SK-N-SH (cell line): ENCODE results near the gene CNKSR2. TPM values are rescaled to one million over a fixed set of nuclear protein-coding genes. Genes with fewer than 3 reads are reported as not detected.

Experiments used
- CTCF ChIA-PET: fragments of 300-600, 350-600 bp; formaldehyde crosslinking; extraction: SDS; loops from one replicate; lab custom pipeline; 2021; lab: Yijun Ruan, JAX
- POLR2A ChIA-PET: fragments of 350-600 bp; sonication (Branson Sonifier 250); formaldehyde crosslinking; extraction: SDS; loops from one replicate; lab custom pipeline; 2020; ENCODE audit warnings: antibody characterized with exemption, inconsistent platforms; lab: Yijun Ruan, JAX
- DNase-seq: peaks from one replicate; pipeline ENCODE4 v3.0.0; 2012
- H2AFZ ChIP-seq: fragments of 200-600 bp; sonication (generic); 2 replicates; pipeline ENCODE4 v1.8.1; 2016; ENCODE audit warnings: antibody characterized with exemption, mild to moderate bottlenecking, low read depth
- H3F3A ChIP-seq: fragments of 200-600 bp; sonication (generic); replicated peaks from 2 replicates; pipeline ENCODE3; 2016; ENCODE audit warnings: antibody characterized with exemption, mild to moderate bottlenecking; ENCODE audit not compliant: insufficient read depth
- H3K27ac ChIP-seq, 2 experiments: fragments of 200-500 bp in 1 of 2; fragments of 200-600 bp in 1 of 2; sonication (Bioruptor generic) in 1 of 2; sonication (generic), shearing (Covaris generic) in 1 of 2; 2 replicates each; pipeline versions ENCODE4 v1.5.1 to v1.6.1; 2014 to 2016; ENCODE audit warnings: low read depth in 2 of 2, inconsistent platforms in 1 of 2, low read length in 1 of 2, mild to moderate bottlenecking in 1 of 2, mixed read lengths in 1 of 2
- H3K27me3 ChIP-seq: fragments of 200-600 bp; sonication (generic), shearing (Covaris generic); 2 replicates; pipeline ENCODE4 v1.6.1; 2016; ENCODE audit warnings: mixed run types; ENCODE audit not compliant: insufficient read depth
- H3K36me3 ChIP-seq, 2 experiments: fragments of 200-500 bp in 1 of 2; fragments of 200-600 bp in 1 of 2; sonication (Bioruptor generic) in 1 of 2; sonication (generic) in 1 of 2; replicated peaks in 1 of 2; 2 replicates each; pipeline versions ENCODE3 to v1.5.1; 2014 to 2016; ENCODE audit warnings: low read length in 1 of 2, mild to moderate bottlenecking in 1 of 2; ENCODE audit not compliant: insufficient read depth in 2 of 2, control insufficient read depth in 1 of 2
- H3K4me1 ChIP-seq, 2 experiments: fragments of 200-500 bp in 1 of 2; fragments of 200-600 bp in 1 of 2; sonication (Bioruptor generic) in 1 of 2; sonication (generic), shearing (Covaris generic) in 1 of 2; 2 replicates each; pipeline versions ENCODE4 v1.5.1 to v1.6.1; 2014 to 2016; ENCODE audit warnings: low read depth in 1 of 2, low read length in 1 of 2, mixed run types in 1 of 2; ENCODE audit not compliant: insufficient read depth in 2 of 2, control insufficient read depth in 1 of 2
- H3K4me2 ChIP-seq: fragments of 200-600 bp; sonication (generic), shearing (Covaris generic); 2 replicates; pipeline ENCODE4 v1.6.1; 2017; ENCODE audit warnings: mixed run types
- H3K4me3 ChIP-seq, 2 experiments: fragments of 200-500 bp in 1 of 2; fragments of 200-600 bp in 1 of 2; sonication (Bioruptor generic) in 1 of 2; sonication (generic), shearing (Covaris generic) in 1 of 2; 2 replicates each; pipeline versions ENCODE4 v1.5.1 to v1.8.1; 2014 to 2016; ENCODE audit warnings: low read depth in 2 of 2, inconsistent platforms in 1 of 2, low read length in 1 of 2, mild to moderate bottlenecking in 1 of 2, mixed read lengths in 1 of 2, moderate library complexity in 1 of 2
- H3K79me2 ChIP-seq: fragments of 200-600 bp; sonication (generic); 2 replicates; pipeline ENCODE4 v1.8.1; 2017; ENCODE audit warnings: mild to moderate bottlenecking; ENCODE audit not compliant: insufficient read depth
- H3K9ac ChIP-seq: fragments of 200-600 bp; sonication (generic); 2 replicates; pipeline ENCODE4 v1.6.1; 2017; ENCODE audit warnings: mixed run types
- H3K9me2 ChIP-seq: fragments of 200-600 bp; sonication (generic); 2 replicates; pipeline ENCODE4 v1.6.1; 2017; ENCODE audit warnings: mixed run types
- H3K9me3 ChIP-seq: fragments of 200-600 bp; sonication (generic); 2 replicates; pipeline ENCODE4 v1.6.1; 2017; ENCODE audit warnings: mixed run types, mild to moderate bottlenecking, moderate library complexity
- H4K20me1 ChIP-seq: fragments of 200-600 bp; sonication (generic); 2 replicates; pipeline ENCODE4 v1.6.1; 2017; ENCODE audit warnings: mild to moderate bottlenecking, mixed run types; ENCODE audit not compliant: insufficient read depth
- CHD2 ChIP-seq: fragments of 150-350 bp; IDR thresholded peaks from 2 replicates; pipeline ENCODE4 v1.6.1; 2018; ENCODE audit warnings: low read length; ENCODE audit not compliant: partially characterized antibody
- EP300 ChIP-seq, 2 experiments: IDR thresholded peaks; 2 replicates each; pipeline versions ENCODE4 v1.4.0 to v1.6.1; 2012; ENCODE audit warnings: borderline replicate concordance in 1 of 2, low read depth in 1 of 2, low read length in 1 of 2
- FOSL2 ChIP-seq: IDR thresholded peaks from 2 replicates; pipeline ENCODE4 v1.4.0; 2012; ENCODE audit warnings: low read depth, mild to moderate bottlenecking, moderate library complexity, borderline replicate concordance
- FOXJ3 ChIP-seq: sonication (generic); formaldehyde crosslinking; IDR thresholded peaks from 2 replicates; pipeline ENCODE4 v1.5.1; 2020; ENCODE audit warnings: mild to moderate bottlenecking, missing genetic modification reagents
- FOXM1 ChIP-seq: IDR thresholded peaks from 2 replicates; pipeline ENCODE4 v1.4.0; 2012; ENCODE audit warnings: low read depth, mild to moderate bottlenecking
- GATA2 ChIP-seq: sonication (generic); formaldehyde crosslinking; IDR thresholded peaks from 2 replicates; pipeline ENCODE4 v1.5.0; 2020; ENCODE audit warnings: mild to moderate bottlenecking, missing genetic modification reagents
- JUND ChIP-seq: IDR thresholded peaks from 2 replicates; pipeline ENCODE4 v1.4.0; 2012
- MAX ChIP-seq: IDR thresholded peaks from 2 replicates; pipeline ENCODE4 v1.4.0; 2012; ENCODE audit warnings: low read depth
- MXI1 ChIP-seq: IDR thresholded peaks from 2 replicates; pipeline ENCODE4 v1.6.1; 2012; ENCODE audit warnings: mild to moderate bottlenecking, low read depth, low read length, improper control_type of control experiment
- NRF1 ChIP-seq: IDR thresholded peaks from 2 replicates; pipeline ENCODE4 v1.6.1; 2012; ENCODE audit warnings: low read depth, mild to moderate bottlenecking, low read length
- PBX3 ChIP-seq: IDR thresholded peaks from 2 replicates; pipeline ENCODE4; 2012
- RAD21 ChIP-seq: IDR thresholded peaks from 2 replicates; pipeline ENCODE4 v1.6.1; 2012; ENCODE audit warnings: mild to moderate bottlenecking, low read length
- REST ChIP-seq: IDR thresholded peaks from 2 replicates; pipeline ENCODE4 v1.6.1; 2012; ENCODE audit warnings: mild to moderate bottlenecking, low read depth, low read length, moderate library complexity
- RFX5 ChIP-seq: IDR thresholded peaks from 2 replicates; pipeline ENCODE4 v1.6.1; 2012; ENCODE audit warnings: mild to moderate bottlenecking, improper control_type of control experiment, low read length
- SIN3A ChIP-seq: IDR thresholded peaks from 2 replicates; pipeline ENCODE4 v1.6.1; 2012; ENCODE audit warnings: low read depth, mild to moderate bottlenecking, low read length, moderate library complexity, borderline replicate concordance
- TCF12 ChIP-seq: IDR thresholded peaks from 2 replicates; pipeline ENCODE4 v1.4.0; 2012
- TEAD4 ChIP-seq: IDR thresholded peaks from 2 replicates; pipeline ENCODE4 v1.4.0; 2012; ENCODE audit warnings: mild to moderate bottlenecking, borderline replicate concordance; ENCODE audit not compliant: insufficient read depth
- YY1 ChIP-seq: IDR thresholded peaks from 2 replicates; pipeline ENCODE4 v1.4.0; 2012; ENCODE audit warnings: low read depth, mild to moderate bottlenecking
- WGBS: methylation state at CpG from one replicate; pipeline ENCODE4 v1.1.6; 2017; ENCODE audit warnings: low lambda C conversion rate; 5-methylcytosine and 5-hydroxymethylcytosine counted together
- polyA plus RNA-seq, 3 experiments: library from polyadenylated mRNA; depleted of rRNA; stranded (reverse); fragments of >200 nt; gene quantifications; 2 replicates each; pipeline ENCODE4 v1.2.3, GENCODE V29; 2012
- TF ChIP-seq, protein P1 (sequence below): fragments of 200-600 bp; sonication (generic); IDR thresholded peaks from 2 replicates; pipeline ENCODE4 v1.6.1; 2017; ENCODE audit warnings: antibody characterized with exemption, mild to moderate bottlenecking, moderate library complexity

CNKSR2 gene
- polyA plus RNA-seq, 1 of the 3 experiments (the other 2 are of a cell fraction), result 0.03 TPM

- TF ChIP-seq PBX3, result no peak
- TF ChIP-seq MXI1, result no peak
- no peak for TF ChIP-seq NRF1
- no peak for TF ChIP-seq JUND
These were observed 235.9 kb downstream of the CNKSR2 start (continued) for GRCh38 chrX:21610168-21610567.

GRCh38 chrX:21612154-21612553 lies 237.9 kb downstream of the CNKSR2 start:
- H3K4me3 ChIP-seq, result no peak overlapping the region
- H3K9me3 ChIP-seq, result no peaks in the 10 kb centered on the region
- CTCF ChIA-PET, result no interaction called here
- DNase-seq, result no peak
- POLR2A ChIA-PET, result no interaction called here
- H3K9ac ChIP-seq, result no peak overlapping the region
- H3F3A ChIP-seq, result no peaks in the 10 kb centered on the region
- no peaks in the 10 kb centered on the region for H3K4me1 ChIP-seq
- H3K27me3 ChIP-seq, result no peaks in the 10 kb centered on the region
- H3K79me2 ChIP-seq, result no peaks in the 10 kb centered on the region
- TF ChIP-seq FOSL2 (no peak), REST (no peak), TCF12 (no peak), MAX (no peak), SIN3A (no peak)
- H3K36me3 ChIP-seq, result no peaks in the 10 kb centered on the region
- H3K9me2 ChIP-seq, result no peaks in the 10 kb centered on the region
- no peaks in the 10 kb centered on the region for H4K20me1 ChIP-seq
- WGBS, result 36% methylated on average over 5 of the region's 5 CpGs
- no peak overlapping the region for H3K27ac ChIP-seq
- no peak overlapping the region for H2AFZ ChIP-seq
- H3K4me2 ChIP-seq, result no peak overlapping the region

- H3K9ac ChIP-seq, result no peak overlapping the region
- no peaks in the 10 kb centered on the region for H3K27me3 ChIP-seq
- CTCF ChIA-PET, result no interaction called here
- no peaks in the 10 kb centered on the region for H3K9me2 ChIP-seq
- H3K4me2 ChIP-seq, result no peak overlapping the region
- no peak overlapping the region for H2AFZ ChIP-seq
- H3K9me3 ChIP-seq, result no peaks in the 10 kb centered on the region
- no peaks in the 10 kb centered on the region for H3K79me2 ChIP-seq
- H3K4me3 ChIP-seq, result no peak overlapping the region
- no peak for DNase-seq
- no peak overlapping the region for H3K27ac ChIP-seq
- H3F3A ChIP-seq, result no peaks in the 10 kb centered on the region
- no peaks in the 10 kb centered on the region for H4K20me1 ChIP-seq
- no peaks in the 10 kb centered on the region for H3K36me3 ChIP-seq
- 23% methylated on average over 1 of the region's 1 CpG for WGBS
- no peaks in the 10 kb centered on the region for H3K4me1 ChIP-seq
- POLR2A ChIA-PET, result no interaction called here
- no peak for TF ChIP-seq FOXJ3 (CRISPR knock-in tag)
- no peak for TF ChIP-seq FOSL2
- no peak for TF ChIP-seq GATA2
- TF ChIP-seq MAX, result no peak
- TF ChIP-seq JUND, result no peak
- TF ChIP-seq RFX5, result no peak
- TF ChIP-seq, protein P1, sequence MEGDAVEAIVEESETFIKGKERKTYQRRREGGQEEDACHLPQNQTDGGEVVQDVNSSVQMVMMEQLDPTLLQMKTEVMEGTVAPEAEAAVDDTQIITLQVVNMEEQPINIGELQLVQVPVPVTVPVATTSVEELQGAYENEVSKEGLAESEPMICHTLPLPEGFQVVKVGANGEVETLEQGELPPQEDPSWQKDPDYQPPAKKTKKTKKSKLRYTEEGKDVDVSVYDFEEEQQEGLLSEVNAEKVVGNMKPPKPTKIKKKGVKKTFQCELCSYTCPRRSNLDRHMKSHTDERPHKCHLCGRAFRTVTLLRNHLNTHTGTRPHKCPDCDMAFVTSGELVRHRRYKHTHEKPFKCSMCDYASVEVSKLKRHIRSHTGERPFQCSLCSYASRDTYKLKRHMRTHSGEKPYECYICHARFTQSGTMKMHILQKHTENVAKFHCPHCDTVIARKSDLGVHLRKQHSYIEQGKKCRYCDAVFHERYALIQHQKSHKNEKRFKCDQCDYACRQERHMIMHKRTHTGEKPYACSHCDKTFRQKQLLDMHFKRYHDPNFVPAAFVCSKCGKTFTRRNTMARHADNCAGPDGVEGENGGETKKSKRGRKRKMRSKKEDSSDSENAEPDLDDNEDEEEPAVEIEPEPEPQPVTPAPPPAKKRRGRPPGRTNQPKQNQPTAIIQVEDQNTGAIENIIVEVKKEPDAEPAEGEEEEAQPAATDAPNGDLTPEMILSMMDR, result no peak
- TF ChIP-seq TEAD4, result no peak
- no peak for TF ChIP-seq CHD2
- no peak for TF ChIP-seq MXI1
- no peak for TF ChIP-seq RAD21
- TF ChIP-seq SIN3A, result no peak
- TF ChIP-seq FOXM1, result no peak
- no peak for TF ChIP-seq PBX3
- TF ChIP-seq YY1, result no peak
- no peak for TF ChIP-seq EP300 (IDR thresholded peaks at IDR 0.05; ENCODE audit: borderline replicate concordance in 1 of 2, low read depth in 1 of 2, low read length in 1 of 2)
These were observed 242.2 kb downstream of the CNKSR2 start for GRCh38 chrX:21616386-21616785.
